Stimulated activated CD8-positive, alpha-beta memory T cell treated with anti-CD3 and anti-CD28 coated beads, Interleukin-12 subunit alpha, Interleukin-12 subunit beta, amount 100 ng/mL, for 1 hour (primary cell): ENCODE measurements around the gene EIF3M.

Experiments used
- DNase-seq: peaks from one replicate; pipeline ENCODE4 v3.0.0-alpha.2; 2020; ENCODE audit warnings: low read depth

The EIF3M gene

DNA sequence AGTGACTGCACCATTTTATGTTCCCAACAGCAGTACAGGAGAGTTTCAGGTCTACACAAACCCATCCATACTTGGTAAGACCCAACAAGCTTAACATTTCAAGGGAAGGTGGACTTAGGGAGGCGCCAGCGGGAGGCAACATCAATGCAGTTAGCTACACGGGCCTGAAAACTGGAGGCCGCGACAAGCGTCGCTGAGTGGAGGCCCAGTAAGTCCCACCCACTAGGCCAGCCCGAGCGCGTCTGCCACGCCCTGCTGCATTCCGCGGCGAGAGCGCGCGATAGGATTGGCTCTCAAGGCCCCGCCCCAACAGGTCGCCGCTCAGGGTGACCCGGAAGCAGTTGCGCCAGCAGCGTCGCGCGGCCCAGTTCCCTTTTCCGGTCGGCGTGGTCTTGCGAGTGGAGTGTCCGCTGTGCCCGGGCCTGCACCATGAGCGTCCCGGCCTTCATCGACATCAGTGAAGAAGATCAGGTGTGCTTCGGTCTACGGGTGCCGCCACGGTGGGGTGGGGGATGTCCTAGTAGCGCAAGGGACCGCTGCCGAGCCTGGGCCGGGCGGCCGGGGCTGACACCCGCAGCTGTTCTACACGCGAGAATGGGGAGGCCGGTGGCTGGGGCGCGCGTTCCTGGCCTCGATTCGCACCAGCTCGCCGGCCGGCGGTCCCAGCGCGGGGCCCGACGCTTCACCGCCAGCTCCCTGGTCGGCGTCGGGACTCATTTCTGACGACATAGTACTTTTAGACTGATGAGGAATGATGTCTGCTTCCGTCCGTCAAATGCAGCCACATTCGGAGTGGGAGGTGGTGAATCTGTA is at the start of gene EIF3M:
Gene EIF3M (plus strand): TSS at position 373 of the 813 bp plus-strand sequence. CDS start 57 bp downstream, at position 430.
- peak; percentile 93 for DNase-seq

DNA sequence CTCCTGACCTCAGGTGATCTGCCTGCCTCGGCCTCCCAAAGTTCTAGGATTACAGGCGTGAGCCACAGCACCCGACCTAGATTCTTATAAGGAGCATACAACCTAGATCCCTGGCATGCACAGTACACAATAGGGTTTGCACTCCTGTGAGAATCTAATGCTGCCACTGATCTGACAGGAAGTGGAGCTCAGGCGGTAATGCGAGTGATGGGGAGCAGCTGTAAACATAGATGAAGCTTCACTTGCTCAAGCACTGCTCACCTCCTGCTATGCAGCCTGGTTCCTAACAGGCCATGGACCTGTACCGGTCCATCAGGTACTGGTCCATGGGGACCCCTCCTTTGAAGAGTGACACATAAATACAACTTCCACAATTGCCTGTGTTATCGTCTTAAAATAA is 44.8 kb upstream of the EIF3M start:
- DNase-seq: no peak

DNA sequence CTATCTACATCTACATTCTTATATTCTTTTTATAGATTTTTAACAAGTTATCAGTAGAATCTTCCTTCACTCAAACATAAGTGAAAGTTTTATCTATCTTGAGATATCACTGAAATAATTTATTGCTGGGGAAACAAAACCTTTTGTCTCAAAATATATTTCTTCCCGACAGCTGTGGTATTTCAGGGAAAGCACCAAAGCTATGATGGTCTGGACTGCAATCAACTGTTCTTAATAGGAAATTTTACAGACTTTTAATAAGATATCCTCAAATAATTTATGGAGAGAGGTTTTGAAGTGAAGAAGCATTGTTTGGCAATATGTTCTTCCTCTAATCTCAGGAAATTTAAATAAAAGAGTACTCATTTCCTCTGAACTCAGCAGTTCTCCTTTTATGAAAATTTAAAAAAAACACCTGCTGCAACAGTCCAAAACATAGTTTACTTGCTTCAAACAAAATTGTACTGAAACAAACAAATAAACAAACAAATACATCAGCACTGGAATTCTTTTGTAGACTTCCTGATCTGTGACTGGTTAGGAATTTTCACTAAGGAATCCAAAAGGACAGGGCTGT is 33.9 kb upstream of the EIF3M start:
- DNase-seq: no peak

DNA sequence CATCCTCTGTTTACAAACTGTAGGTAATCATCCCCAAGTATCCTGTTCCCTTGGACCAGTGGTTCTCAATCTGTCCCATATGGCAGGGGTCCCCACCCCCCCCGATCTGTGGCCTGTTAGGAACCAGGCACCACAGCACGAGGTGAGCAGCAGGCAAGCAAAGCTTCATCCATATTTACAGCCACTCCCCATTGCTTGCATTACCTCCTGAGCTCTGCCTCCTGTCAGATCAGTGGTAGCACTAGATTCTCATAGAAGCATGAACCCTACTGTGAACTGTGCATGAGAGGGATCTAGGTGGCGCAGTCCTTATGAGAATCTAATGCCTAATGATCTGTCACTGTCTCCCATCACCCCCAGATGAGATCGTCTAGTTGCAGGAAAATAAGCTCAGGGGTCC is 33.4 kb upstream of the EIF3M start:
- DNase-seq: no peak

DNA sequence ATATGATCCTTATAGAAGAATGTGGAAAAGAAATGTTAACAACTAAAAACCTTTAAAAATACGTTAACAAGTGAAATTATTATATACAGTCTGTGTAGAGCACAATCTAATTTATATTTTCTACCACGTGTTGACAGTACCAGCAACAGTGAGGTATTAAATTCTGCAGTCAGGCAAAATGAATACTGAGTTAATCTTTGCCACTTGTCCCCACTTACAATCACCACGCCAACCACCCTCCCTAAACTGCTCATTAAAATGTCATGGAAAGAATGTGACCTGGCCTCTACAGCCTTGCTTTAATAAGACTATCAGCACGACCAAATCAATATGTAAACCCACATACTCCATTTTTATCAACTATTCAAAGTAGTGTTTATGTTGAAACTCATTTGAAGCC is 28.5 kb upstream of the EIF3M start:
- no peak for DNase-seq

DNA sequence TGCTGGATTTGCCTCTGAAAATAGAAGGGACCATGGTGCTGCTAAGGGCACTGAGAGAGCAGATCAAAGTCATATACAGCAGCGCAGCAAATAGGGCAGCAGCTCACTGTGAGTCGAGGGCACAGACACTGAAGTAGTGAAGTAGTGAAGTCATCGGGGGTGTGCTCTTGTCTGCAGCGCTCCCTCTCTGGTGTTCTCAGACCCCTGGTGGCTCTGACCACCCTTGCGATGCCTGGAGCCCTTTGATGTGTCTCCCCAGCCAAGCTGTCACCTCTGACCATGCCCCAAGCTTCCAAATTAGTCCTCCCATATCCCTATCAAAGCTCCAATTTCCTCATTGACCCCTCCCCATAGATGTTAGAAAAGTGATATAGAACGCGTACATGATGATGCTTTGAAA is 27.7 kb upstream of the EIF3M start:
- no peak for DNase-seq

GRCh38 chr11:32561835-32562234 is 21.8 kb upstream of the EIF3M start:
- DNase-seq: no peak

DNA sequence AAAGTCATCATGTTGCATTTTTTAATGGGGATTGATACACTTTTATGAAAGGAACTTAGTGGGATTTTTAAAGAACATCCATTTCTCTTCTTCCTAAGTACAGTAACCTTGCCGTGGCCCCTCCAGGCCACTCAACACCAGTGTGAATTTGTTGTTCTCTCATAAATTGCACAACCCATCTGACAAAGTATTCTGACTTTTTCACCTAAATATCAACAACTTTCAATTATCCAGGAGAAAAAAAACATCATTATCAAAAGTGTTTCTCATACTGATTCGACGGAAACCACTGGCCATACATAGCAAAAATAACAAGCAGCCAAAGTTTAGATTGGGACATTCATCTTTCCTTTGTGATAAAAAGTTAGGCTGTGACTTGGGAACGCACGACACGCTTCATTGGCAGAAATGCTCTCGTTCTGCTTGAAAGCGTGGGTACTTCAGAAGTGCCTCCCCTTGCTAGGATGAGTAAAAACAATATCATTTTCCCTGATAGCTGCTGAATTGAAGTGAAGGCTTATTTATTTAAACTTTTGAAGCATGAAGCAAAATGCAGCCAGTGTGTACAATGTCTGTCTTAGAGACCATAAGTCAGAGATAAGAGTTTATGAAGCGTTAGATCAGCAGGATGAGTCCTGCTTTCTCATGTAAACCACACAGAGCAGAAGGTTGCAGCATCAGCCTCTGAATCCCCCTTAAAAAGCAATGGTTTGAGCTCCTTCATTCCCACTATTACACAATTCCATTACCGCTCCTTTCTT is 20.6 kb upstream of the EIF3M start:
- no peak for DNase-seq

- no peak for DNase-seq
These were observed 20.1 kb upstream of the EIF3M start for GRCh38 chr11:32563600-32563959.

- DNase-seq: no peak
These were observed 17.1 kb upstream of the EIF3M start for GRCh38 chr11:32566517-32566916.

DNA sequence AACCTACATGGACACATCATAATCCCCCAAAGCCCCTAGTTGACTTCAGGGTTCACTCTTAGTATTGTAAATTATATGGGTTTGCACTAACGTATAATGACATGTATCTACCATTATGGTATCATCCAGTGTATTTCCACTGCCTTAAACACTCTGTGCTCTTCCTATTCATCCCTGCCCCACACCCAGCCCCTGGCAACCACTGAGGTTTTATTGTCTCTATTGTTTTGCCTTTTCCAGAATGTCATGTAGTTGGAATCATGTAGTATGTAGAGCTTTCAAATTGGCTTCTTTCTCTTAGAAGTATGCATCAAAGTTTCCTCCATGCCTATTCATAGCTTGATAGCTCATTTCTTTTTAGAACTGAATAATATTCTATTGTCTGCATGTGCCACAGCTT is 16.5 kb upstream of the EIF3M start:
- no peak for DNase-seq

- no peak for DNase-seq
These were observed 14.2 kb upstream of the EIF3M start for GRCh38 chr11:32569313-32569881.

GRCh38 chr11:32571039-32571438 is 12.6 kb upstream of the EIF3M start:
- no peak for DNase-seq

DNA sequence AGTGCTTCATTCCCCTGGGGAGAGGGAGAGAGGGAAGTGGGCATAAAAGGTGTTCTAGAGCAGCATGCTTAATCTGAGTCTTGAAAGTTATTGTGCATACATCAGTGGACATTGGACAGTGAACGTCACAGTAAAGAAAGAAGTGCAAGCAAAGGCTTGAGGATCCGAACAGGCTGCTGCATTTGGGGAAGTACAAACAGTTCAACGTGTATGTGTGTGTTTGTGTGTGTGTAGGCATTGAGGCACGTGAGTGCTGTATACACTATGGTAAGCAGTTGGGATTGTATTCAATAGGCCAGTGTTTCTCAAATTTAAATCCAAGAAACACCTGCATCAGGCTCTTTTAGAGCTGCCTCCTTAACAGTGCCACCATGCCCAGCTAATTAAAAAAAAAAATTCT is 10.4 kb upstream of the EIF3M start:
- DNase-seq: no peak

DNA sequence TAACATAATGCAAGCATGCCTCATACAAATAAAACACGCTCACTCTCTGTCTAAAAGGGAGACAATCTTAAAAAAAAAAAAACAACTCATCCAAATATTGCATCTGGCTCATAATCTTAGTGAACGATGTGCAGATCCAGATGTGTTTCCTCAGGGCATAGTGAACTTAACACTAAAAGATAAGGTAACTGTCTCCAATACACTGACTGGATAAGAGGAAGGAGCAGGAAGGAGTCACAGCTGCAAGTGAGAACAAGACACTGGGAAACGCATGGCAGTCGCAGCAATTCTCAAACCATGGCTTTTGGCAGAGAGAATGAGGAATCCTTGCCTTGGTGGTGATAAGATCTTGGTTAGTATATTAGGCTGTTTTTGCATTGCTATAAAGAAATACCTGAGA is 9.2 kb upstream of the EIF3M start:
- DNase-seq: no peak

- DNase-seq: no peak
These were observed 8.6 kb upstream of the EIF3M start for GRCh38 chr11:32575070-32575469.

- DNase-seq: no peak
These were observed 7.2 kb upstream of the EIF3M start for GRCh38 chr11:32576456-32576855.

DNA sequence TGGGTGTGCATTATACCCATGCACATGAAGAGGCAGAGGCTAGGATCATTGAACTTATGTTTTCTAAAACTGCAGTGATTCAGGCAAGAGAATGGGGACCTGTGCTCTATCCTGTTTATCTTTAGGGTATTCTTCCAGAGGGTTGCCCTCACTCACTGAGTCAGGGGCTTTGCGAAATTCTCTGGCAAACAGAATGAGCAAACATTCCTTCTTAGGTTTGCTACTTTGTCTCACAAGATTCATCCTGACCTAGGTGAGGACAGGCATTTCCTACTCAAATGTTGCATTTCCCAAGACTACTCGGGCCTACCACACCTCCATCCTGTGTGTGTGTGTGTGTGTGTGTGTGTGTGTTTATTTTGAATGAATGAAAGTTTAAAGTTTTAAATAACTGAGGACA is 2.7 kb upstream of the EIF3M start:
- DNase-seq: no peak

DNA sequence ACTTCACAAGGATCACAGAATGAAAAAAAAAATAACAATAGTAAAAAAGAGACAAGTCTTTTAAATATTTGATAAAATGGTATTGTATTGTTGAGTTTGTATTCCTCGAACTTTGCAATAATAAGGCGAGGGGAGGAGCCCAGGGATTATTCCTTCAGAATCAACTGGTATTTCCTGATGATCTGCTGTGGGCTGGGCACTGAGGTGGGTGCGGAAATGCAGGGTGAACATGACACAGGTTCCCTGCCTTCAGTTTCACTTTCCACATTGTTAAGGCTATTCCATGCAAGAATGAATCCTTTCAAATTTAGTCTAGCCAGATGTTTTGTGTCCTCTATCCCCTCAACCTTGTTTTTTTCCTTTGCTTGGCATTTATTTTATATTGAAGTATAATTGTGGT is 2.1 kb upstream of the EIF3M start:
- no peak for DNase-seq

GRCh38 chr11:32584921-32585320 is 1.3 kb downstream of the EIF3M start:
- no peak for DNase-seq

GRCh38 chr11:32586576-32587190 is 3.1 kb downstream of the EIF3M start:
- DNase-seq: no peak

GRCh38 chr11:32594272-32594671 is 10.6 kb downstream of the EIF3M start:
- DNase-seq: no peak
